HepG2 (cell line): Measurements from ENCODE around the gene DOCK9. TPM values are rescaled to one million over a fixed set of nuclear protein-coding genes. Genes with fewer than 3 reads are reported as not detected.

Source experiments
- ATAC-seq: fragments of 200-7000 bp; cut with Tn5 transposase; 3 replicates; pipeline ENCODE4 v1.9.1; 2020; ENCODE audit warnings: mild to moderate bottlenecking, moderate library complexity
- BruUV-seq: library from RNA; stranded (reverse); fragments of 400-500 nt; replicated peaks from 2 replicates; lab custom pipeline; 2021; lab: Mats Ljungman, UMichigan
- CTCF ChIA-PET: fragments of 300-600 bp; formaldehyde crosslinking; extraction: SDS; loops from one replicate; lab custom pipeline; 2021; ENCODE audit warnings: low total read pairs, inconsistent platforms, low intra/inter-chr PET ratio; lab: Yijun Ruan, JAX
- POLR2A ChIA-PET: fragments of 350-600 bp; sonication (Branson Sonifier 250); formaldehyde crosslinking; loops from one replicate; lab custom pipeline; 2020; ENCODE audit warnings: antibody characterized with exemption, inconsistent platforms; lab: Yijun Ruan, JAX
- DNase-seq: peaks from one replicate; pipeline ENCODE4 v3.0.0-alpha.2; 2015; ENCODE audit warnings: low spot score
- FAIRE-seq: peaks from 3 replicates; lab custom pipeline; 2011; peaks lifted over from hg19 to GRCh38; lab: Jason Lieb, UNC
- H2AFZ ChIP-seq: one replicate; pipeline ENCODE4 v1.6.1; 2011; ENCODE audit warnings: low read length, inconsistent platforms
- H3K27ac ChIP-seq: fragments of 300-600 bp; 3 replicates; pipeline ENCODE4 v1.8.0; 2011; ENCODE audit warnings: mixed run types, mild to moderate bottlenecking, mixed read lengths, low read length, inconsistent platforms; ENCODE audit not compliant: insufficient read depth; ENCODE audit errors: extremely low read length
- H3K27me3 ChIP-seq, 2 experiments: fragments of 200-600 bp in 1 of 2; 2 replicates in 1 of 2; 3 replicates in 1 of 2; pipeline versions ENCODE4 v1.6.0 to v1.8.0; 2011; ENCODE audit warnings: low read length in 2 of 2, mild to moderate bottlenecking in 2 of 2, moderate library complexity in 2 of 2, inconsistent platforms in 1 of 2; ENCODE audit not compliant: insufficient read depth in 2 of 2, control insufficient read depth in 1 of 2
- H3K36me3 ChIP-seq, 2 experiments: fragments of 200-600 bp in 1 of 2; replicated peaks in 1 of 2; 2 replicates in 1 of 2; 3 replicates in 1 of 2; pipeline versions ENCODE4 v1.5.1 to v1.8.0; 2011; ENCODE audit warnings: low read length in 2 of 2, inconsistent platforms in 1 of 2; ENCODE audit not compliant: insufficient read depth in 2 of 2, control insufficient read depth in 1 of 2
- H3K4me1 ChIP-seq: 2 replicates; pipeline ENCODE4 v1.5.1; 2012; ENCODE audit warnings: low read length, inconsistent platforms; ENCODE audit not compliant: insufficient read depth
- H3K4me2 ChIP-seq: 2 replicates; pipeline ENCODE4 v1.6.0; 2011; ENCODE audit warnings: low read depth, low read length, inconsistent platforms
- H3K4me3 ChIP-seq, 3 experiments: fragments of 200-600 bp in 1 of 3; sonication (generic), shearing (Covaris generic) in 1 of 3; replicated peaks in 1 of 3; 2 replicates each; pipeline ENCODE4 v1.5.1; 2011 to 2016; ENCODE audit warnings: low read length in 3 of 3, inconsistent platforms in 2 of 3, low read depth in 2 of 3, mild to moderate bottlenecking in 2 of 3, control low read depth in 1 of 3, mixed read lengths in 1 of 3; ENCODE audit not compliant: insufficient read depth in 1 of 3
- H3K79me2 ChIP-seq: one replicate; pipeline ENCODE4 v1.6.1; 2011; ENCODE audit warnings: low read length, inconsistent platforms; ENCODE audit not compliant: insufficient read depth
- H3K9ac ChIP-seq: 2 replicates; pipeline ENCODE4 v1.6.0; 2011; ENCODE audit warnings: mild to moderate bottlenecking, low read depth, low read length, inconsistent platforms; ENCODE audit not compliant: insufficient read depth
- H3K9me3 ChIP-seq: 2 replicates; pipeline ENCODE4 v1.5.1; 2012; ENCODE audit warnings: mild to moderate bottlenecking, low read length
- H4K20me1 ChIP-seq: 2 replicates; pipeline ENCODE4 v1.6.0; 2011; ENCODE audit warnings: inconsistent platforms, mild to moderate bottlenecking, low read length, moderate library complexity; ENCODE audit not compliant: insufficient read depth
- BRCA1 ChIP-seq: sonication (generic); formaldehyde crosslinking; IDR thresholded peaks from 2 replicates; pipeline ENCODE4 v1.4.0; 2020; ENCODE audit warnings: missing genetic modification reagents
- DMAP1 ChIP-seq: IDR thresholded peaks from 2 replicates; pipeline ENCODE4 v1.6.1; 2016
- GATA4 ChIP-seq: sonication (generic); IDR thresholded peaks from 2 replicates; pipeline ENCODE4 v1.6.1; 2016; ENCODE audit warnings: antibody characterized with exemption, low read depth, borderline replicate concordance
- SOX13 ChIP-seq, 3 experiments: fragments of 450-650 bp in 1 of 3; sonication (generic) in 1 of 3; formaldehyde crosslinking in 1 of 3; IDR thresholded peaks in 2 of 3; conservative IDR thresholded peaks in 1 of 3; 2 replicates each; pipeline versions ENCODE4 v1.5.0 to v1.6.1; 2016 to 2020; ENCODE audit warnings: antibody characterized with exemption in 1 of 3, mild to moderate bottlenecking in 1 of 3, missing compliant biosample characterization in 1 of 3, missing genetic modification reagents in 1 of 3, moderate library complexity in 1 of 3
- SP140L ChIP-seq: sonication (generic); formaldehyde crosslinking; IDR thresholded peaks from 2 replicates; pipeline ENCODE4 v1.4.0; 2020; ENCODE audit warnings: missing genetic modification reagents, borderline replicate concordance
- SRSF9 ChIP-seq: fragments of 200-400 bp; formaldehyde crosslinking; IDR thresholded peaks from 2 replicates; pipeline ENCODE4 v1.6.1; 2018; ENCODE audit warnings: borderline replicate concordance, mild to moderate bottlenecking, low read depth, low read length; ENCODE audit not compliant: insufficient read depth, poor library complexity, severe bottlenecking
- TEAD3 ChIP-seq: optimal IDR thresholded peaks from 2 replicates; pipeline ENCODE3; 2016; ENCODE audit warnings: borderline replicate concordance
- ZC3H4 ChIP-seq: sonication (generic); formaldehyde crosslinking; IDR thresholded peaks from 2 replicates; pipeline ENCODE4 v1.4.0; 2020; ENCODE audit warnings: missing genetic modification reagents, borderline replicate concordance
- ZNF121 ChIP-seq: sonication (generic); formaldehyde crosslinking; IDR thresholded peaks from 2 replicates; pipeline ENCODE4 v1.5.0; 2020; ENCODE audit warnings: mild to moderate bottlenecking, missing genetic modification reagents
- ZNF549 ChIP-seq: sonication (generic); formaldehyde crosslinking; IDR thresholded peaks from 2 replicates; pipeline ENCODE4 v1.5.0; 2020; ENCODE audit warnings: missing genetic modification reagents
- ZNF570 ChIP-seq: sonication (generic); formaldehyde crosslinking; IDR thresholded peaks from 2 replicates; pipeline ENCODE4 v1.4.0; 2020; ENCODE audit warnings: mild to moderate bottlenecking, missing genetic modification reagents, borderline replicate concordance
- WGBS: methylation state at CpG from one replicate; pipeline ENCODE4 v1.1.6; 2017; ENCODE audit warnings: low lambda C conversion rate; 5-methylcytosine and 5-hydroxymethylcytosine counted together
- in situ Hi-C: cut with HindIII; loops from 2 replicates; pipeline ENCODE4 v1.10.0; 2017; ENCODE audit warnings: low pct_unique_long_range_greater_than_20kb; ENCODE audit not compliant: extremely low pct_ligation_motif_present
- intact Hi-C: fragments of 100-400 bp; cut with micrococcal nuclease; formaldehyde crosslinking; loops from one replicate; pipeline ENCODE4 v1.10.0; 2022; ENCODE audit not compliant: unreplicated experiment
- polyA plus RNA-seq, 8 experiments: library from polyadenylated mRNA; depleted of rRNA in 3 of 8; stranded (reverse) in 7 of 8; unstranded in 1 of 8; fragments of >200 nt; fragmentation: Illumina TruSeq in 4 of 8; extraction: Trizol in 4 of 8; gene quantifications; 2 replicates each; pipeline versions ENCODE4 v1.2.1 to v1.2.3, GENCODE V29; 2011 to 2016; ENCODE audit warnings: low read depth in 4 of 8, missing spikeins in 1 of 8, mixed read lengths in 1 of 8; ENCODE audit not compliant: insufficient read depth in 1 of 8
- total RNA-seq, 5 experiments: library from RNA; depleted of rRNA; stranded (reverse); fragments of >200 nt; fragmentation: Illumina TruSeq; extraction: Trizol; gene quantifications; 2 replicates each; pipeline ENCODE4 v1.2.3, GENCODE V29; 2016; ENCODE audit warnings: low read depth in 1 of 5
- TF ChIP-seq, protein P1 (sequence below): IDR thresholded peaks from 2 replicates; pipeline ENCODE4 v1.6.1; 2016; ENCODE audit warnings: low read depth
- TF ChIP-seq, protein P2 (sequence below): sonication (generic); formaldehyde crosslinking; IDR thresholded peaks from 2 replicates; pipeline ENCODE4 v1.9.0; 2021; ENCODE audit warnings: missing genetic modification reagents, borderline replicate concordance

DOCK9 gene
- total and polyA plus RNA-seq, 2 of the 13 experiments (the other 11 are each of a cell fraction or from before 2014, with no cell fraction given) = 0.44 to 0.97 TPM

DNA sequence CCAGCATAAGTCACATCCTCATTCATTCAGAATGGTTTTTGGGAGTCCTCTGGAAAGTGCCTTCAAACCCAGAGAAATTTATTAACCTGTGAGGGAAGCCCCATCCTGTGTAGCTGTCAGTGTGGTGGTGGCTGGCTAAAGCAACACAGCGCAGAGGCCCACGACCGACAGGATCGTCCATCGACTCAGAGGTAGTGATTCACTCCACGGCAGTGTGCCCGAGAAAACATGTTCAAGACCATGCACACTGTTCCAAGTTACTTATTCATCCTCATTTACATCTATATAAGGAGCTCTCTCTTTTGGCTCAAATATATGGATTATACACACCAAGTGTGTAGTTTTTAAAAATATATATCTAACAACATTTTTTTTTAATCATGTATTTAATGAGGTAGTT, 129.1 kb downstream of the DOCK9 start (continued):
- TF ChIP-seq SOX13 (IDR thresholded peaks at IDR 0.05) (no peak), SOX13 (CRISPR knock-in tag; conservative IDR thresholded peaks at IDR 0.05 in 1 of 2, IDR thresholded peaks at IDR 0.05 in 1 of 2) (no peak), GATA4 (no peak), ZNF570 (CRISPR knock-in tag) (no peak), SP140L (CRISPR knock-in tag) (no peak), SRSF9 (no peak)
- TF ChIP-seq, protein P1, sequence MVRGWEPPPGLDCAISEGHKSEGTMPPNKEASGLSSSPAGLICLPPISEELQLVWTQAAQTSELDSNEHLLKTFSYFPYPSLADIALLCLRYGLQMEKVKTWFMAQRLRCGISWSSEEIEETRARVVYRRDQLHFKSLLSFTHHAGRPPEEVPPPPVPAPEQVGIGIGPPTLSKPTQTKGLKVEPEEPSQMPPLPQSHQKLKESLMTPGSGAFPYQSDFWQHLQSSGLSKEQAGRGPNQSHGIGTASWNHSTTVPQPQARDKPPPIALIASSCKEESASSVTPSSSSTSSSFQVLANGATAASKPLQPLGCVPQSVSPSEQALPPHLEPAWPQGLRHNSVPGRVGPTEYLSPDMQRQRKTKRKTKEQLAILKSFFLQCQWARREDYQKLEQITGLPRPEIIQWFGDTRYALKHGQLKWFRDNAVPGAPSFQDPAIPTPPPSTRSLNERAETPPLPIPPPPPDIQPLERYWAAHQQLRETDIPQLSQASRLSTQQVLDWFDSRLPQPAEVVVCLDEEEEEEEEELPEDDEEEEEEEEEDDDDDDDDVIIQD (CRISPR knock-in tag) = no peak

DNA sequence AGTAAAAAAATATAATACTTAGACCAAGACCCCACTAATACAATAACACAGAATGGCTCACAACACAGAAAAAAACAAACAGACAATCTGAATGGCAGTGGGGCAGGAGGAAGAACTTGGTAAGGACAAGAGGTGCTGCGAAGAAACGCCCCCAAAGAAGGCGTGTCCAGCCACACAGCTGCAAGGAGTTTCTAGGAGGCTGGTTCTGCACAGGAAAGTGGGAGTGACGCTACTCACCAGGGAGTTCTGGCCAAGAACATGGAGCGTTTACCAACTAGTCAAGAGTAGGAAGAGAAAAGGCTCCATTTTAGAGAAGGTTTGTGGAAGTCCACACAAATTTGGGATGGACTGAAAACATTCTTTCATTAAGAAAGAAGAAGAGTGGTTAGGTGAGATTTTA, 130.1 kb downstream of the DOCK9 start:
- Histone ChIP-seq H2AFZ (no peak overlapping the region), H4K20me1 (no peaks in the 10 kb centered on the region), H3K4me2 (no peak overlapping the region), H3K4me3 (no peak overlapping the region), H3K27ac (no peak overlapping the region), H3K9me3 (no peaks in the 10 kb centered on the region), H3K36me3 (no peaks in the 10 kb centered on the region), H3K27me3 (no peaks in the 10 kb centered on the region; a peak in 1 of 5 replicates), H3K79me2 (no peaks in the 10 kb centered on the region), H3K4me1 (peaks cover under 1% of the 10 kb centered on the region; the same call in 1 of the 2 replicates), H3K9ac (no peak overlapping the region)
- intact Hi-C loops (loop anchor here (10.0 kb wide), 2 partner anchors 273 to 643 kb away; partner anchors contain the start of gene STK24), in situ Hi-C loops (loop anchor here (10.0 kb wide), 1 partner anchor 383 kb away; no protein-coding TSS in a partner anchor)
- ChIA-PET CTCF (no interaction called here), POLR2A (no interaction called here)
- no peak for DNase-seq
- ATAC-seq = no peak
- FAIRE-seq = no peak
- 76% methylated on average over 5 of the region's 5 CpGs for WGBS
- no TSS peak for BruUV-seq
- TF ChIP-seq BRCA1 (no peak), SRSF9 (no peak), ZC3H4 (no peak), ZNF121 (CRISPR knock-in tag) (no peak), TEAD3 (CRISPR knock-in tag) (no peak), ZNF549 (CRISPR knock-in tag) (no peak), DMAP1 (no peak)
- TF ChIP-seq, protein P2, sequence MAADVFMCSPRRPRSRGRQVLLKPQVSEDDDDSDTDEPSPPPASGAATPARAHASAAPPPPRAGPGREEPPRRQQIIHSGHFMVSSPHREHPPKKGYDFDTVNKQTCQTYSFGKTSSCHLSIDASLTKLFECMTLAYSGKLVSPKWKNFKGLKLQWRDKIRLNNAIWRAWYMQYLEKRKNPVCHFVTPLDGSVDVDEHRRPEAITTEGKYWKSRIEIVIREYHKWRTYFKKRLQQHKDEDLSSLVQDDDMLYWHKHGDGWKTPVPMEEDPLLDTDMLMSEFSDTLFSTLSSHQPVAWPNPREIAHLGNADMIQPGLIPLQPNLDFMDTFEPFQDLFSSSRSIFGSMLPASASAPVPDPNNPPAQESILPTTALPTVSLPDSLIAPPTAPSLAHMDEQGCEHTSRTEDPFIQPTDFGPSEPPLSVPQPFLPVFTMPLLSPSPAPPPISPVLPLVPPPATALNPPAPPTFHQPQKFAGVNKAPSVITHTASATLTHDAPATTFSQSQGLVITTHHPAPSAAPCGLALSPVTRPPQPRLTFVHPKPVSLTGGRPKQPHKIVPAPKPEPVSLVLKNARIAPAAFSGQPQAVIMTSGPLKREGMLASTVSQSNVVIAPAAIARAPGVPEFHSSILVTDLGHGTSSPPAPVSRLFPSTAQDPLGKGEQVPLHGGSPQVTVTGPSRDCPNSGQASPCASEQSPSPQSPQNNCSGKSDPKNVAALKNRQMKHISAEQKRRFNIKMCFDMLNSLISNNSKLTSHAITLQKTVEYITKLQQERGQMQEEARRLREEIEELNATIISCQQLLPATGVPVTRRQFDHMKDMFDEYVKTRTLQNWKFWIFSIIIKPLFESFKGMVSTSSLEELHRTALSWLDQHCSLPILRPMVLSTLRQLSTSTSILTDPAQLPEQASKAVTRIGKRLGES (CRISPR knock-in tag) = no peak
